ENCODE measurements around the gene PHACTR1. TPM values are rescaled to one million over a fixed set of nuclear protein-coding genes. Genes with fewer than 3 reads are reported as not detected.

The PHACTR1 gene
- polyA plus RNA-seq, 3 donors, result 6.1 to 26.9 (median 7.6) TPM

GRCh38 chr6:13328875-13329183 is 612.3 kb downstream of the PHACTR1 start:
- TF ChIP-seq CTCF (IDR thresholded peaks at IDR 0.05), result no peak
- Histone ChIP-seq H3K4me1 (ENCODE audit: control insufficient read depth in 1 of 2, insufficient read depth in 2 of 2, low read length in 2 of 2) (peaks cover 6 to 17% of the 10 kb centered on the region in 2 donors), H3K4me2 (replicated peaks; ENCODE audit: extremely low read depth, low read length, poor library complexity, severe bottlenecking) (peak overlapping the region; percentile 94), H3K27ac (ENCODE audit: low read depth in 1 of 2, low read length in 2 of 2) (peak overlapping the region; percentile 75 to 92), H2AFZ (ENCODE audit: insufficient read depth, low read depth, low read length, poor library complexity, severe bottlenecking) (peak overlapping the region; percentile 76), H3K36me3 (replicated peaks in 1 of 2; ENCODE audit: control insufficient read depth in 1 of 2, insufficient read depth in 2 of 2, low read length in 2 of 2) (peaks cover 5 to 21% of the 10 kb centered on the region in 2 donors), H3K79me2 (ENCODE audit: insufficient read depth, low read length) (peaks cover 10% of the 10 kb centered on the region), H3K9me3 (replicated peaks in 1 of 2; ENCODE audit: control insufficient read depth in 1 of 2, insufficient read depth in 1 of 2, low read length in 2 of 2) (no peaks in the 10 kb centered on the region), H3K4me3 (replicated peaks in 1 of 3; ENCODE audit: low read depth in 2 of 3, low read length in 3 of 3) (peak overlapping the region; percentile 42 to 98 (median 92)), H3K27me3 (ENCODE audit: control insufficient read depth in 2 of 2, insufficient read depth in 2 of 2, low read length in 2 of 2) (no peaks in the 10 kb centered on the region), H4K20me1 (ENCODE audit: insufficient read depth, low read length) (no peaks in the 10 kb centered on the region), H3K9ac (ENCODE audit: insufficient read depth, low read length, poor library complexity, severe bottlenecking) (peak overlapping the region; percentile 85)
- whole genome bisulfite sequencing (ENCODE audit: insufficient coverage), result 0% methylated on average over 1 of the region's 2 CpGs
- Mint-ChIP-seq H3K4me3 (peak overlapping the region; percentile 90 to 93), H3K27me3 (ENCODE audit: low read depth in 3 of 3) (no peaks in the 10 kb centered on the region), H3K9me3 (no peaks in the 10 kb centered on the region), H3K27ac (peak overlapping the region; percentile 93 to 98 (median 96)), H3K4me1 (peaks cover 21% of the 10 kb centered on the region), H3K36me3 (peaks cover 21 to 25% of the 10 kb centered on the region in 2 donors)
- intact Hi-C loops (cut with micrococcal nuclease), result loop anchor here in 1 of 2 donors (5.0 to 10.0 kb wide), 3 partner anchors 57 to 414 kb away; no protein-coding TSS in a partner anchor
- DNase-seq, result no peak

- Histone ChIP-seq H3K27me3 (ENCODE audit: control insufficient read depth in 2 of 2, insufficient read depth in 2 of 2, low read length in 2 of 2) (no peaks in the 10 kb centered on the region), H3K4me3 (replicated peaks in 1 of 3; ENCODE audit: low read depth in 2 of 3, low read length in 3 of 3) (no peak overlapping the region), H3K36me3 (replicated peaks in 1 of 2; ENCODE audit: control insufficient read depth in 1 of 2, insufficient read depth in 2 of 2, low read length in 2 of 2) (no peaks in the 10 kb centered on the region), H3K4me2 (replicated peaks; ENCODE audit: extremely low read depth, low read length, poor library complexity, severe bottlenecking) (no peak overlapping the region), H3K9me3 (replicated peaks in 1 of 2; ENCODE audit: control insufficient read depth in 1 of 2, insufficient read depth in 1 of 2, low read length in 2 of 2) (no peaks in the 10 kb centered on the region), H3K4me1 (ENCODE audit: control insufficient read depth in 1 of 2, insufficient read depth in 2 of 2, low read length in 2 of 2) (peaks cover 8 to 20% of the 10 kb centered on the region in 2 donors), H3K27ac (ENCODE audit: low read depth in 1 of 2, low read length in 2 of 2) (no peak overlapping the region), H3K79me2 (ENCODE audit: insufficient read depth, low read length) (peaks cover 10% of the 10 kb centered on the region), H2AFZ (ENCODE audit: insufficient read depth, low read depth, low read length, poor library complexity, severe bottlenecking) (no peak overlapping the region), H3K9ac (ENCODE audit: insufficient read depth, low read length, poor library complexity, severe bottlenecking) (no peak overlapping the region), H4K20me1 (ENCODE audit: insufficient read depth, low read length) (no peaks in the 10 kb centered on the region)
- H3K27me3 Mint-ChIP-seq (ENCODE audit: low read depth in 3 of 3), result peaks cover 0 to 1% (median 0%) of the 10 kb centered on the region in 3 donors
- no peak overlapping the region for H3K27ac Mint-ChIP-seq
- no peaks in the 10 kb centered on the region for H3K9me3 Mint-ChIP-seq
- no peak overlapping the region for H3K4me3 Mint-ChIP-seq
- WGBS (ENCODE audit: insufficient coverage), result 19% methylated on average over 3 of the region's 13 CpGs
- intact Hi-C loops (cut with micrococcal nuclease), result loop anchor here (2.0 to 10.0 kb wide), 5 partner anchors 123 to 417 kb away; partner anchors contain the start of gene NOL7 (in 1 of the 2)
- peaks cover 0 to 3% of the 10 kb centered on the region in 2 donors for H3K36me3 Mint-ChIP-seq
- peak in 2 of 3 donors; percentile 23 to 44 for DNase-seq
- TF ChIP-seq CTCF (IDR thresholded peaks at IDR 0.05), result peak; percentile 76
- peaks cover 24% of the 10 kb centered on the region for H3K4me1 Mint-ChIP-seq
Observed at GRCh38 chr6:13331516-13332348, 615.2 kb downstream of the PHACTR1 start.

Data from CD14-positive monocyte (primary cell).